Stomach (tissue), 9 donors: Measurements from ENCODE around the gene PPEF1. TPM values are rescaled to one million over a fixed set of nuclear protein-coding genes. Genes with fewer than 3 reads are reported as not detected.

ENCODE experiments used
- DNase-seq, 2 donors: peaks; one replicate each; pipeline versions ENCODE4 v3.0.0 to v3.0.0-alpha.2; 2013 to 2019
- H3K27ac ChIP-seq, 5 donors: fragments of 200-600 bp in 4 of 5; sonication (generic) in 4 of 5; one replicate each; pipeline ENCODE4 v1.5.1; 2013 to 2019; ENCODE audit warnings: mild to moderate bottlenecking in 1 of 5, moderate library complexity in 1 of 5
- H3K27me3 ChIP-seq, 3 donors: fragments of 200-600 bp; sonication (generic); one replicate each; pipeline ENCODE4 v1.5.1; 2017 to 2019; ENCODE audit warnings: mixed run types in 1 of 3
- H3K36me3 ChIP-seq, 4 donors: fragments of 200-600 bp; sonication (generic); 1 replicate in 3 of 4; 2 replicates in 1 of 4; pipeline ENCODE4 v1.5.1; 2016 to 2019
- H3K4me1 ChIP-seq, 4 donors: fragments of 200-600 bp; sonication (generic); one replicate each; pipeline ENCODE4 v1.5.1; 2016 to 2019
- H3K4me3 ChIP-seq, 4 donors: fragments of 200-600 bp; sonication (generic) in 3 of 4; one replicate each; pipeline ENCODE4 v1.5.1; 2016 to 2019; ENCODE audit warnings: mild to moderate bottlenecking in 1 of 4
- H3K9me3 ChIP-seq, 4 donors: fragments of 200-600 bp; sonication (generic); one replicate each; pipeline ENCODE4 v1.5.1; 2016 to 2019
- EP300 ChIP-seq: sonication (generic); formaldehyde crosslinking; IDR thresholded peaks from one replicate; pipeline ENCODE4 v1.6.1; 2017; ENCODE audit warnings: antibody characterized with exemption
- POLR2A ChIP-seq, 4 donors: fragments of 450-650 bp; IDR thresholded peaks; one replicate each; pipeline ENCODE4 v1.6.1; 2016; ENCODE audit warnings: antibody characterized with exemption in 4 of 4, control low read depth in 2 of 4, mild to moderate bottlenecking in 1 of 4, moderate library complexity in 1 of 4
- POLR2AphosphoS5 ChIP-seq, 3 donors: sonication (generic); formaldehyde crosslinking; IDR thresholded peaks; one replicate each; pipeline ENCODE4 v1.6.1; 2016; ENCODE audit warnings: antibody characterized with exemption in 3 of 3
- WGBS, 5 donors: extraction: QIAGEN DNeasy Blood & Tissue Kit in 3 of 5; methylation state at CpG; one replicate each; pipeline versions ENCODE4 v1.1.5 to v1.1.7; 2013 to 2018; 5-methylcytosine and 5-hydroxymethylcytosine counted together
- intact Hi-C: fragments of 100-400 bp; cut with DNase I; formaldehyde crosslinking; loops from one replicate; pipeline ENCODE4 v1.15.1; 2023; ENCODE audit warnings: low total_unique reads
- polyA plus RNA-seq, 3 donors: library from polyadenylated mRNA; stranded (reverse); fragments of 200-250 nt; gene quantifications; one replicate each; pipeline ENCODE4 v1.2.3, GENCODE V29; 2013
- total RNA-seq, 5 donors: library from RNA; depleted of rRNA; stranded (reverse); fragments of >200 nt; gene quantifications; one replicate each; pipeline versions ENCODE4 v1.1.0 to v1.2.3, GENCODE V29; 2014 to 2016
- TF ChIP-seq, protein P1 (sequence below), 7 experiments: fragments of 450-650 bp in 4 of 7; fragments of 200-600 bp in 3 of 7; sonication (generic) in 3 of 7; IDR thresholded peaks; one replicate each; pipeline ENCODE4 v1.5.1; 2016 to 2019; ENCODE audit warnings: antibody characterized with exemption in 7 of 7, control low read depth in 2 of 7, mild to moderate bottlenecking in 1 of 7
- donor health status: healthy with polysubstance abuse.
- donor health status: Bipolar disorder and iron deficiency.
- donor health status: healthy.

The PPEF1 gene
- total and polyA plus RNA-seq, 8 donors: 0.08 to 1.3 (median 0.22) TPM; not detected in 4

DNA sequence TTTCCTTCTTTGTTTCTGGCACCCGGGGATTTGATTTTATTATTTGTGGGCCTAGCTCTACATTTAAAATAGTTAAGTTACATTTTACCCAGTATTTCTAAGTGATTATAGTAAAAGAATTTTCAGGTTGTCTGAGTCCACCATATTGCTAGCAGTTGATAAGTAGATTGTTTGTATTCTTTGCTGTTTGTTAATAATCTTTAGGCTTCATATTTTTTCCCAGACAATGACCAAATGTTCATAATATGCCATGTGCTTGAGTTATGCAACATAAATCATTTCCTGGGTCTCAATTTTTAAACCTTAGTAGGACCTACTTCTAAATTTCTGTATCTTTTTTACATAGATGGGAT, 149.2 kb downstream of the PPEF1 start:
- Histone ChIP-seq H3K36me3 (no peaks in the 10 kb centered on the region), H3K27ac (no peak overlapping the region), H3K4me3 (no peak overlapping the region), H3K4me1 (no peaks in the 10 kb centered on the region), H3K9me3 (no peaks in the 10 kb centered on the region), H3K27me3 (no peaks in the 10 kb centered on the region)
- TF ChIP-seq POLR2AphosphoS5 (IDR thresholded peaks at IDR 0.05): no peak
- TF ChIP-seq, protein P1, sequence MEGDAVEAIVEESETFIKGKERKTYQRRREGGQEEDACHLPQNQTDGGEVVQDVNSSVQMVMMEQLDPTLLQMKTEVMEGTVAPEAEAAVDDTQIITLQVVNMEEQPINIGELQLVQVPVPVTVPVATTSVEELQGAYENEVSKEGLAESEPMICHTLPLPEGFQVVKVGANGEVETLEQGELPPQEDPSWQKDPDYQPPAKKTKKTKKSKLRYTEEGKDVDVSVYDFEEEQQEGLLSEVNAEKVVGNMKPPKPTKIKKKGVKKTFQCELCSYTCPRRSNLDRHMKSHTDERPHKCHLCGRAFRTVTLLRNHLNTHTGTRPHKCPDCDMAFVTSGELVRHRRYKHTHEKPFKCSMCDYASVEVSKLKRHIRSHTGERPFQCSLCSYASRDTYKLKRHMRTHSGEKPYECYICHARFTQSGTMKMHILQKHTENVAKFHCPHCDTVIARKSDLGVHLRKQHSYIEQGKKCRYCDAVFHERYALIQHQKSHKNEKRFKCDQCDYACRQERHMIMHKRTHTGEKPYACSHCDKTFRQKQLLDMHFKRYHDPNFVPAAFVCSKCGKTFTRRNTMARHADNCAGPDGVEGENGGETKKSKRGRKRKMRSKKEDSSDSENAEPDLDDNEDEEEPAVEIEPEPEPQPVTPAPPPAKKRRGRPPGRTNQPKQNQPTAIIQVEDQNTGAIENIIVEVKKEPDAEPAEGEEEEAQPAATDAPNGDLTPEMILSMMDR (IDR thresholded peaks at IDR 0.05): no peak
- no peak for TF ChIP-seq EP300
- no peak for TF ChIP-seq POLR2A (IDR thresholded peaks at IDR 0.05)
- intact Hi-C loops: no loop called here
- DNase-seq: no peak
- 50 to 86% (median 72%) methylated on average over 1 of the region's 1 CpG for WGBS, 5 donors

DNA sequence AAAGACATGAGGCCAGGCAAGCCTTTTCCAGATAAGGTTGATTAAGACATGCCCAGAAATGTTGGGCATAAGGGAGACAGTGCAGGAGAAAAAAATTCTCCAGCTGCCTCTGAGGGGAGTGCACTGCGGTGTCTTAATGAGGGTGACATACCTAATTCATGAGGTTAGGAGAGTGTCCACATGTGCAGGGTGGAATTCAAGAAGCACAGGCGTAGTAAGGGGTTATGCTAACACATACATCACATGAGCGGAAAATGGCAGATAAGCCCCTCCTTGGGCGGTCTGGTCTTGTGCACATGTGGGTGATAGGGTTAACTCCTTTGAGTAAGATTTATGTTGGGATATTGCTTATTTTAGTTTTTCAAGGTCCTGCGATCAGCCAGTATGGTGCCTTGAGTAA, 154.1 kb downstream of the PPEF1 start:
- 82 to 95% (median 92%) methylated on average over 5 of the region's 5 CpGs for WGBS, 5 donors
- Histone ChIP-seq H3K4me3 (no peak overlapping the region), H3K27ac (no peak overlapping the region), H3K9me3 (no peaks in the 10 kb centered on the region), H3K4me1 (no peaks in the 10 kb centered on the region), H3K36me3 (no peaks in the 10 kb centered on the region), H3K27me3 (no peaks in the 10 kb centered on the region)
- intact Hi-C loops: no loop called here
- no peak for DNase-seq
- TF ChIP-seq POLR2A (IDR thresholded peaks at IDR 0.05): no peak
- TF ChIP-seq EP300: no peak
- TF ChIP-seq POLR2AphosphoS5 (IDR thresholded peaks at IDR 0.05): no peak
- TF ChIP-seq, protein P1 (IDR thresholded peaks at IDR 0.05): no peak

DNA sequence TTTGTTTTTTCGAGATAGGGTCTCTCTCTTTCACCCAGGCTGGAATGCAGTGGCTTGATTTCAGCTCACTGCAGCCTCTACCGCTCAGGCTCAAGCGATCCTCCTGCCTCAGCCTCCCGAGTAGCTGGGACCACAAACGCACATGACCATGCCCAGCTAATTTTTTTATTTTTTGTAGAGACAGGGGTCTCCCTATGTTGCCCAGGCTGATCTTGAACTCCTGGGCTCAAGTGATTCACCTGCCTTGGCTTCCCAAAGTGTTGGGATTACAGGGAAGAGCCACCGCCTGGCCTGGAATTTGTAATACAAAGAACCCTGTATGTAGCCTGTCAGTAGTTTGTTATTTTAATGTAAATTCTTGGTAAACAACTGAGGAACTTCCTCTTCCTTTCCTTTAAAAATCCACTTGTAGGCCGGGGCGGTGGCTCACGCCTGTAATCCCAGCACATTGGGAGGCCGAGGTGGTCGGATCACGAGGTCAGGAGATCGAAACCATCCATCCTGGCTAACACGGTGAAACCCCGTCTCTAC, 157.0 kb downstream of the PPEF1 start:
- intact Hi-C loops: no loop called here
- TF ChIP-seq POLR2AphosphoS5 (IDR thresholded peaks at IDR 0.05) (no peak), POLR2A (IDR thresholded peaks at IDR 0.05) (no peak), EP300 (no peak)
- TF ChIP-seq, protein P1 (IDR thresholded peaks at IDR 0.05): no peak

DNA sequence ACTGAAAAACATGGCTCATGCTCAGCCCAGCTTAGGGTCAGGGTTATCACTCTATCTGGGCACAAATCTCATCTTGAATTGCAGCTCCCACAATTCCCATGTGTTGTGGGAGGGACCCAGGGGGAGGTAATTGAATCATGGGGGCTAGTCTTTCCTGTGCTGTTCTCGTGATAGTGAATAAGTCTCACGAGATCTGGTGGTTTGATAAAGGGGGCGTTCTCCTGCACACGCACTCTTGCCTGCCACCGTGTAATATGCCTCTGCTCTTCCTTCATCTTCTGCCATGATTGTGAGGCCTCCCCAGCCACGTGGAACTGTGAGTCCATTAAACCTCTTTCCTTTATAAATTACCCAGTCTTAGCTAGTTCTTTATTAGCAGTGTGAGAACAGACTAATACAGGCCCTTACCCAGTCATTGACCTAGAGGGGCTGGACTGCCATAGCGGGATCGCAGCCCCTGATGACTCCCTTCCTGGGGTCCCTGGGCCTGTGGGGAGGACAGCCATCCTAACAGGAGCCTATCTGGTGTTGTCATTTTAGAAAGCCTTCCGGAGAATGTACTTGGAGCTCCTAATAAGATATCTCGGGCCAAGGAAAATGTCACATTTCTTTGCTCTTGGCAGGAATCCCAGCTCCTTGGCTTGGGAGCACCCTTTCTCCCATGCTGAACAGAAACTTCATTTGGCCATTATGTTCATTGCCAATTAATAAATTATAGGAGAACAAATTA, 163.9 kb downstream of the PPEF1 start:
- 62 to 67% (median 63%) methylated on average over 10 of the region's 10 CpGs for WGBS, 5 donors
- Histone ChIP-seq H3K27ac (no peak overlapping the region), H3K9me3 (no peaks in the 10 kb centered on the region), H3K4me3 (no peak overlapping the region), H3K27me3 (peaks cover 0 to 4% (median 0%) of the 10 kb centered on the region in 3 donors), H3K4me1 (peaks cover 0 to 18% (median 10%) of the 10 kb centered on the region in 4 donors), H3K36me3 (no peaks in the 10 kb centered on the region)
- intact Hi-C loops: no loop called here
- DNase-seq: peak in 1 of 2 donors; percentile 31
- TF ChIP-seq POLR2AphosphoS5 (IDR thresholded peaks at IDR 0.05) (no peak), EP300 (no peak), POLR2A (IDR thresholded peaks at IDR 0.05) (no peak)
- TF ChIP-seq, protein P1 (IDR thresholded peaks at IDR 0.05): no peak

More for the DNA sequence above, 157.0 kb downstream of the PPEF1 start:
- Histone ChIP-seq H3K4me3 (no peak overlapping the region), H3K9me3 (no peaks in the 10 kb centered on the region), H3K27ac (no peak overlapping the region), H3K27me3 (no peaks in the 10 kb centered on the region), H3K36me3 (no peaks in the 10 kb centered on the region), H3K4me1 (no peaks in the 10 kb centered on the region)
- DNase-seq: no peak
- 81 to 88% (median 86%) methylated on average over 15 of the region's 15 CpGs for WGBS, 5 donors
